ENCODE measurements around the gene LGALSL.

LGALSL gene

DNA sequence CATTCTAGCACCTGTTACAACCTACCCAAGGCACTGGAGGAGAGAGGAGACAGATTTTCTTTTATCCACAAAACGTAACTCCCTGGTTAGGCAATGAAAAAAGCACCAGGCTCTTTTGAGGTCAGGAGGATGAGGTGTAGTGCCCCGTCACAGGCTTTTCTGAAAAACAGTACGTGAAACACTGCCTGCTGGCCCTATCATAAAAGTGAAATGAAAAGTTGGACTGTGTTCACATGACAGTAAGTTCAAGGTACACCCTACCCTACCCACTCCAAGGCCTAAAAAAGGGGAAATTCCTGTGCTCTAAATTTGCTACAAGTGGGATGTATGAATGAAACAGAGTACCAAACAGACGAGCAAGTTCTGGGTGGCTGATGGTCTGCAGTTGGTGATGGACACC is 17.6 kb downstream of the LGALSL start:
- no peak for DNase-seq

DNA sequence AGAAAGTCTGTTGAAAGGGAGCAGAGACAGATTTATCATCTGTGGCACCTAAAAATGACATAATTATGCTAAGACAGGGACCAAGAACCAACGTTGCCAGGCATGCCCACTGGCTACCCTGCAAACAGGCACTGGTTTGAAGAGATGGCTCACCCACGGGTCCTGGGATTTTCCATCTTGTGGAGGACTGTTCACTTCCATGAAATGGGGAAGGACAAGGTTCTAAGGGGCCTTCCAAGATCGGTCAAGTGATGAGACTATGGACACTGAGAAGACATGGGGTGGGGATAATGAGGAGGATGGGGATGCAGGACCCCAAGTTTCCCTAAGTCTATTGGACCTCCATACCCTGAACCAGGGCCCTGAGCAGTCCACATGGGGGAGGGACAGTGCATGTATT is 18.9 kb downstream of the LGALSL start:
- no peak for DNase-seq

DNA sequence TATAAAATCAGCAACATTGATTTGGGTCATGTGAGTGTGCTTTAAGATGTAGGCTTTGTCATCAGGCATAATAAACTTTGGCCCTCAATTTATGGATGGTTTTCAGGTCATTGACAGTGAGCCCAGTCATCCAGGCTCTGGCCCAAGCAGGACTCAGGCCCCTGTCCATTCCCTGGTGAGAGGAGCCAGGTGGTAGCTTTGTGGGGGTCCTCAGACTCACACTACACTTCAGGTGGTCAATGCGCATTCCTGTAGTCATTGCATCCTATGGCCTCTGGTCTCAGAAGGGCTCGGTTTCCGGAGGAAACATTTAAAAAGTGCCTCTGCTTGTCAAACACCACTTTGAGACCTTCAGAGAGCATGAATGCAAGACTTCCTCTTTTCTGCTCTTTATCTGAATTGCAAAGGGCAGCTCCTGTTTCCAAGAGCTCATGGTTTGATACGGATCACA is 20.2 kb downstream of the LGALSL start:
- no peak for DNase-seq

DNA sequence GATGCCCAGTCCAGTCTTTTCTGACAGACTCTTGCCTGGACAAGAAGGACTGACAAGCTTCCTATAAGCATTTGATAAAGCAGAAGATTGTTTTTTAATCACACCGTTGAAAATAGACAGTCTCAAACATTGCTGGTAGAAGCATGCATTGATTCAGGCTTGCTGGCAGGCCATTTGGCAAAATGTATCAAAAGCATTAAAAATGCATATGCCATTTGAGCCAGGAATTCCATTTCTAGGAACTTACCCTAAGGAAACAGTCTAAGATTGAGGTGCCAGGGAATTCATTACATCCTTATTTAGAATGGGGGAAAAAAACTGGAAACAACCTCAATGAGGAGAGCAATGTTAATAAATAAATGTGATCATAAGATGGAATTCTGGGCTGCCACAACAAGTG is 20.7 kb downstream of the LGALSL start:
- no peak for DNase-seq

DNA sequence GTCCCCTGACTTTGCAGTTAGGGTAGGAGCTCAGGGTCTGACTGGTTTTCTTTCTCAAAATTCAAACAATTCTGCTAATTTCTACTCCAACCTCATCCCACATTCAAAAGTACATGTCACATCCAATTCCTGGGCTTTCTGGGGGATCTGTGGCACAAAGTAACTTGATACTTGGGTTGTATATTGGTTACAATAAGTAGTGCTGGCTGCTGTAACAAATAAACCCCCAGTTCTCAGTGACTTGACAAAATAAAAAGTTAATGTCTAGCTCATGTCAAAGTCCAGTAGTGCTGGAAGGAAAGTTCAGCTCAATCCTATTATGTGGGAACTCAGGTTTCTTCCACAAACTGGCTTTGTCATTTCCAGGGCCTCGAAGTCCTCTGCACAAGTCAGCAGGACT is 23.1 kb downstream of the LGALSL start:
- no peak for DNase-seq

DNA sequence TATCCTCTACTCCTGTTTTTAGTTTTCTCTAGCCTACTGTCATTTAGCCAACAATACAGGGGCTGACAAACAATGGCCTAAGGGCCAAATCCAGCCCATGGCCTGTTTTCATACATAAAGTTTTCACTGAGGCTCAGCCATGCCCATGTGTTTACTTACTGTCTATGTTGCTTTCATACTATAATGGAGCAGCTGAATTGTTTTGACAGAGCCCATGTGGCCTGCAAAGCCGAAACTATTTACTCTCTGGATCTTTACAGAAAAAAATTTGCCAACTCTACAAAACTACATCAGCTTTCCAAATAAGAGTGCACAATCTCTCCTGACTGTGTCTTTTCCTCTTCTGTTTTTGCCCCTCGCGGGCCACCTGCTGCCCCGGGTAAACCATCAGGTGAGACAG is 24.0 kb downstream of the LGALSL start:
- no peak for DNase-seq

DNA sequence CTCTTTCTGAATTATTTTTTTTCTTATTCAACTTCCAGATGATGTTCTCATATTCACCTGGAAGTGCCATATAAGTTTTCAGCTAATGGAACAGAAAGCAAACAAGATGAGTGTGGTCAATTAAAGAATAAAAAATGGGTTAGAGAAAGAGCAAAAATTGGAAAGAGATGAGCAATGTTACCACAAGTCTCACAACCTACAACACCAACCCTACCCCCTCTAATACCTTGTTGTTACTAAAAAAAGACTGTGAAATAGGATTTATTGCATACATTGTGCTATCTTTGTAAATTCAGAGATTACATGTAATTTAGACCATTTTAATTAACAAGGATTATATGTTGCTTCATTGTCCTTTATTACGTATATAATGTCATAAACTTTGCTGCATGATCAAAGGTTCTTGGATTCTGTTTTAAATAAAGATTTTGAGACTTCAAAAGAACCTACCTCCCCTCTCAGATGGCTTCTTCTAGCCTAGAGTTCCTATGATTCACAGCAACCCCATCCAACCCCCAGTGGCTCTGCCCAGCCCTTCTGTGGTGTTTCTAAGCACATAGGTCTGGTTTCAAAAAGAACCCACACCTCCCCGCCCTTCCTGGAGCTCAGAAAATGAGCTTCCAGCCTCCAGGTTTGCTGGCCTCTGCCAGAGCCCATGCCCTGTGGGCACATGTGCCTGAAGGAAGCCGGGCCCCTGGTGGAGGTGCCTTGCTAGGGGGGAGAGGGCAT is 24.7 kb downstream of the LGALSL start:
- no peak for DNase-seq

DNA sequence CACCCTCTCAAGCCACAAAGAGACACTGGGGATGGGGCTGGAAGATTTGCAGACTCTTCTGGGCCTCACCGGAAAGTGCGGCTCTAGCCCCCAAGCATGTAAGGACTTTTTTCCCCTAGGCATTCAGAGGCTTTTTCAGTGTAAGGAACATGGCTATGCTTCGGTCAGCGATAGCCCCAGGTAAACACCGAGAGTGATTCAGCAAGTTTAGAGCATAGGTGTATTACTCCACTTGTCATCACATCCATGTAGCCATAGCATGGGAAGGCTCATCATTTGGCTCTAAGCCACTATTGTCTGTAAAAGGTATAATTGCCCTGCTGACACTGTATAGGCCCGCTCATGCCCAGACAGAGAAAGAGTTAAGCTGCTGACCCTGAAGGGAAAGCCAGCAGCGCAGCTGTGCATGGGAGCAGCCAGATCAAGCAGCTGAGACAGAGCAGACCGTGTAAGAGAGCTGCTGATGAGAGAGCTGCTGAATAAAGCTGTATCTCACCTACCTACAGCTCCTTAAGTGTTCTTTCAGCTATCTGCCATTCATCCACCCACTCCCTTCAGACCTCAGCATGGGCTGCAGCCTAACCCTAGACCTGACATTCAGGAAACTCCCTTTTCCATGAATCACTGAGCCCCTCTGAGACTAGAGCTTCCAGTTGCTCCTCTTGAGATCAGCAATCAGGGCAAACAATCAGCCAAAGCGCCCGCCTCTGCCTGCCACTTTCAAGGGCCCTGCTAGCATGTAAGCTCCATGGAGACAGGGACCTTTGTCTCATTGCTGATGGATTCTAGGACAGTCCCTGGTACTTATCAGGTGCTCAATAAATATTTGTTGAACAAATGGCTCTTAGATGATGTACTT is 25.5 kb downstream of the LGALSL start:
- no peak for DNase-seq

DNA sequence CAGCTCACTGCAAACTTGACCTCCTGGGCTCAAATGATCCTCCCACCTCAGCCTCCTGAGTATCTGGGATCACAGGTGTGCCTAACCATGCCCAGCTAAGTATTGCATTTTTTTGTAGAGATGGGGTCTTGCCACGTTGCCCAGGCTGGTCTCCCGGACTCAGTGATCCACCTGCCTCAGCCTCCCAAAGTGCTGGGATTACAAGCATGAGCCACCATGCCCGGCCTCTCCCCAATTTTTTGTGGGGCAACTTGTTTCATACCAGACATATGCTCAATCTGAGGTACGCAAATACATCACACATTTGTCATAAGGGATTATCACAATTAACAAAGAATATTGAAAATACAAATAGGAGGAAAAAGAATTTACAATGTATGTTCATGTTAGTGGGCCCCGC is 27.7 kb downstream of the LGALSL start:
- no peak for DNase-seq

DNA sequence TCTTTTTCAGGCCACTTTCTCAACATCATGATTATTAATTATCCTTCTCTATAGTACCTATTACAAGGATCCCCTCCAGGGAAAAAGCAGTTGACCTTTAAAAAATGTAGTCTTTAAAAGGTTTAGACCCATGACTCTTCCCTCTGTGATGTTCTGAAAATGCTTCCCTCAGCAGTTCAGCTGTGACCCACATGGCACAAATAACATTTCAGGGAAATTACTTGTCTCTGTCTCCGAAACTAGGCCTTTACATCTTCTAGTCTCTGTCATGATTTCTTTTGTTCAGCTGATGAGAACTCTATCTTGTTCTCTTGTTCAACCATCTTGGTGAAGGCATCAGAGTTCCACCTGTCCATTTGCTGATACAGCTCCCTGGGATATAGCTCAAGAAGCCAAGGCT is 28.3 kb downstream of the LGALSL start:
- no peak for DNase-seq

DNA sequence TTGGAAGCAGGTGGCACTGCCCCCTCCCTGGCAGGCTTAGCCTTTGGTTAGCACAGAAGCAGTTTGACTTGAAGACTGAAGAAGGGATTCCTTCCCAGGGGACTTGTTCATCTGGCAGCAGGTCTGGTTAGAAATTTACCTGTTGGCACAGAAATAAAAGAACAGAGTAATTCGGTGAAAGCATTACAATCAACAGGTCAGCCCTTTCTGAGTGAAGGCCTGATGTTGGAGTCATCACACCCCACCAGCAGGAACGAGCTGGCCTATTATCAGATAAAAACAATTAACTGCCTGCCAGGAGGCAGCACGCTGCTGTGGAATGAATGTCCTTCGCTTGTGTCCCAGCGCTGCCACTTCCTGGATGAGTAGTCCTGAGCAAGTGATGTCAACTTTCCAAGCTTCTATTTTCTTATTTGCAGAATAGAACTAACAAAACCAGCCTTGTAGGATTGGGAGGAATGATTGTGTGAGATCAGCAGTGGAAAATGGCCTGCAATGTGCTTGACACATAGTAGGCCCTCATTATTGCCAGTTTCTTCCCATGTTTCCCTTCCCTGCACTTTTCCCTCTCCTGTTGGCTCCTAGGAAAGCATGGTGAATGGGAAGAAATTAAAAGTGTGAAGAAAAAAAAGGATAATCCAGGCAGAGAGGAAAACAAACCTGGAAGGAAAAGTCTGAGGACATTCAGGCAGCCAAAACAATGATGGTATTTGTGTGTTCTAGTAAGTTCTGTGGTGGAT is 29.0 kb downstream of the LGALSL start:
- no peak for DNase-seq

DNA sequence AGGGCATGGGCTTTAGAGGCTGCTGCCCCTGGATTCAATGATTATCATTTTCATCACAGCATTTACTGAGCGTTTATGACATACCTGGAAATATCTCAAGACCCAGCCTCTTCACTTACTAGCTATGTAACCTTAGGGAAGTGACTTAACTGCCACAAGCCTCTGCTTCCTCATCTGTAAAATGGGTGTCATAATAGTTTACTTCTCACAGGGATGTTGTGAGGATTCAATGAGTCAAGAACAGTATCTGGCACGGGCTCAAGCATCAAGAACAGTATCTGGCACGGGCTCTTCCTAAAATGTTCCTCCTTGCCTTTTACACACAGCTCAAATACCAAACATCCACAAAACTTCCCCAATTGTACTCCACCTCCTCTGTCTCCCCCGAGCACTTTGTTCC is 31.4 kb downstream of the LGALSL start:
- DNase-seq, result no peak

DNA sequence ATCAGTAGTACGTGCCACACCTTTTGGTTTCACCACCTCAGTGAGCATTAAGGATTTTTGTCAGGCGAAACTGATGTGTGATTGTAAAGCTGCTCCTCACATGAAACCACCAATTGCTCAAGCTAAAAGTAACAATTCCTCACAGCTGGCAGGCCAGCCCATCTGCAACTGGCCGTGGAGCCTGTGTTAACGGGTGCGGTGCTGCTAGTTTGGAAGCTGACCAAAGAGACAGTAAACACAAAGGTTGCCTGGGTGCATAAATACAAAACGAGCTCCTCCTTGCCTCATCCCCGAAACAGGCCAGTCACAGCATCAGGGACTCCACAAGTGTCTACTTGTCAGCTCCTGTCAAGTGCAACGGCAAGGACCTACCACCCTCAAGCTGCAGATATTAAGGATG is 32.0 kb downstream of the LGALSL start:
- no peak for DNase-seq

DNA sequence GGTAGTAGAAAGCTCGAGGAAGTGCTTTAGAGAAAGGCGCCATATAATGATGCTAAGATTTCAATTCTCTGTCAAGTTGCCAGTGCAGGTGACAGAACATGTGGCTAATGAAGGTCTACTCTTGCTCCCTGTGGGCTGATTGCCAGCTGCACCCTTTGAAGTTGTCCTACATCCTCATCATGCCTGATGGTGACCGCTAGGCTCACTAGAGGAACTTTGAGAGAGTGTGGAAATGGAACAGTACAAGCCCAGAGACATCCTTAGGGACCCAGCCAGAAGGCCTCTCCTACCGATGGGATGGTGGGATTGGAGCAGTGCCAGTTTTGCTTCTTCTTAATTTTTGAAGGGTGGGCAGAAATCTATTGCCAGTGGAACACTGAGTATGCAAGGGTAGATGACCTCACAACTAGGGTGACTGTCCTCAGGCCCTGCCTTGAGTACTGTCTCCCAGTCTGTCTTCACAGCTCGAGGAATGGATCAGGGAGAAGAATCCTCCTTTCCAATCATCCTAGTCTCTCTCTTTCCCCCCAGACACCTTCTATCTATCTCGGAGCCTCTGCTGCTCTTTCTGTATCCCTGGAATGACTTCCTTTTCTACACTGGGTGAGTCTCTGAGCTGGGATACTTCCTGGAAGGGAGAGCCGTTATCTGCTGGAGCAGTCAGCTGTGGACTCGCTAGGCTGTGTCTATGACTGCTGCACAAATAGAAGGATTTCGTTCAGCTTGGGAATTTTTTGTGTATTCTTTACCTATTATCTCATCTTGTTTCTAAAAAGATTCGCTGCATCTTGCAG is 33.5 kb downstream of the LGALSL start:
- DNase-seq, result no peak

DNA sequence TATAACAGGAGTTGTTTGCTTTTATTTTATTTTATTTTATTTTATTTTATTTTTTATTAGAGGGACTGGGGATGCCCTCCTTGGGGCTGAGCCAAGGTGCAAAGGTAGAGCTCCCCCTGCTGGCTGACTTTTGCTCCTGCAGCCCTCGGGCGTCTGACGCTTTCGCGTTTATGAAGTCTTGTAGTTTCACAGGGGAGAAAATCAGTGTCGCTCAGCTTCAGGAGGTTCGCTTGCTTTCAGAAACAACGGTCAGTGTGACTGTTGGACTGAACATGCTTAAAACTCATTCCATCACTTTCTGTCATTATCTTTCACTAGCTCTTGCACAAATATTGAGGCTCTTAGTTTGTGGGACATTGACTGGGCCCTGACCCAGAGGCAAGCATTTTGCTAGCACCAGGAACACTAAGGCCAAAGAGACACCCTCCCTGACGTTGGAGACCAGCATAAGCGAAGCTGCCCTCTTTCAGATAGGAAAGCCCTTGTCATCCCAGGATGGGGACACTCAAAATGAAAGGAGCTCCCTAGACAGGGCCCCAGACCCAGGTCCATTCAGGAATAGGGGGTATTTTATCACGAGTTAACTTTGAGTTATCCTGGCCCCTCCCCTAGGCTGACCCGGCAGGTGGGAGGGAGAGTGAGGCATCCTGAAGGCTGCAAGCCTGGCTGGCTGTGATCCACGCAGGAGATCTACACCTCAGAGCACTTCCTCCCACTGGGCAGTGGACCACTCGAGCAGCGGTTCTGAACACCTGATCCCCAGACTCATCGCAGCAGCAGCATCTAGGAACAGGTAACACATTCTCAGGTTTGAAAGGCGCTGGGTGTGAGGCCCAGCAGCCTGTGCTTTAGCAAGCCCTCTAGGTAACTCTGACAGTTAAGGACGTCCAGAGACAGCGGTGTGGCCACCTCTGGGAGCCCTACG is 34.4 kb downstream of the LGALSL start:
- peak; percentile 10 for DNase-seq

DNA sequence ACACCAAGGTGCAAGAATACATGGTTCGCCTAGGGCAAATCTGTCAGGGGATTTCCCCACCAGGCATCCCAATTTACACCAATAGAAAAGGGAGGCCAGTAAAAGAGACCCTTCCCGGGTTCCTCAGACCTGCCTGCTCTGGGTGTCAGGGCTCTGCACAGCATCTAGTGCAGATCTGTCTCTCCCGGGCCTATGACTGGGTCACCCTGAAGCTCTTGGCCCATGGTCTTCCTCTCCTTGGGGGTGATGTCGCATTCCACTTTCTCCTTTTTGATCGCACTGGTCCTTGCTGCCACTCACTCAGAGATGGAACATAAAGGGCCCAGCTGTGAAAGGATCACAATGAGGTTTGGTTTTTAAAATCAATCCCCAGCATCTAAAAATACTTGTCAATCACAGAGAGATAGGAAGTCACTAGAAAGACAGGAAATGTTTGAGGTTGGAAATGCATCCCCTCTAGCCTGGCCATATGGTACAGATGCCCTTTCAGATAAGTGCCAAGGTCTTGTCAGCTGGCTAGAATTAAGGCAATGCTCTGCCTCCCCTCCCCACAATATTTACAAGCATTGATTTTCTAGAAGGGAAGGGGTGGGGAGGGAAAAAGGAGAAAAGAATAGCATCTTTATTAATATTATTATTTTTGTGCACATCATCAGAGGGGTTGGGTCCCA is 35.3 kb downstream of the LGALSL start:
- DNase-seq, result no peak

DNA sequence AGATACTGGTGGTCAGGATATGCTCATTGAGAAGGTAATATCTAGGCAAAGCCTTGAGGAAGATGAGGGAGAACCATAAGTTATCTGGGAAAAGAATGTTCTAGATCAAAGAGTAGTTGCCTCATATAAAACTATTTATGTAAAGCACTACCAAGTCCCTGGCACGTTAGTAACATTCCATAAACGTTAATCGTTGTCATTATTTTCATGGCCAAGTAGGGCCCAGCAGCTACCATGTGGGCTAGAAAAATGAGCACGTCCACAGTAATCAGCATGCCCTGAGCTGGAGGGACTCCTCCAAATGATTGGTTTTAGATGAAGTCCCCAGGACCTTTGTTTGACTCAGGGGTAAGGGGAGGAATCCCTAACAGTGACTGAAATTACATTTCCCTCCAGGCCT is 37.5 kb downstream of the LGALSL start:
- DNase-seq, result no peak

DNA sequence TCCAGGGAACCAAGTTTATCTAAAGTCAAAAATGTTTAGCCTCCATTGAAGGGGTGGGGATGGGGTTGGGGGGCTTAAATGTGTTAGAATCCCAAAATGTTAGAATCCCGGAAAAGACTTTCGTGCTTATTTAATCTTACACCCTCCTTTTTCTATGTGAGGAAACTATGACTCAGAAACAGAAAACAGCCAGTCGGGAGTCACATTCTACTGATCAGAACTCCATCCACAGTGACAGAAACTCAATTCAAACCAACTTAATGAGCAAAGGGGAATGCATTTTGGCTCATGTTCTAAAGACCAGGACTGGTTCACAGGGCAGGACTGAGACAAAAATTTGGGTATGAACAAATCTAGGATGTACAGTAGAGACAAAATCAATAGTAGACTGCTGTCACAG is 38.3 kb downstream of the LGALSL start:
- no peak for DNase-seq

DNA sequence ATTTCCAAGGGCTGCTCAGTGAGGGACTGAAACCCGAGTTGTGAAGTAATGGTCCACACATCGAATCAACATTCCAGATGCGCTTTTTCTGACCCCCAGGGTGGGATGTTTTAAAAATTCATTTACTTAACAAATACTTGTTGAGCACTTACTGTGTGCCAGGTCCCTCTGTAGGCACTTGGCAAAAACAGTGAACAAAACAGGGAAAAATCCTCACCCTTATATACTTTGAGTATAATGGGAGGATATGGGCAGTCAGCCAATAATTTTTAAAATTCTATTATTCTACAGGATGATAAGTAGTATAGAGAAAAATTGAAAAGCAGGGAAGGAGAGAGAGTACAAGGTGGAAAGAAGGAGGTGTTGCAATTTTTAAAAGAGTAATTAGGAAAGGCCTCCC is 38.9 kb downstream of the LGALSL start:
- DNase-seq, result no peak

DNA sequence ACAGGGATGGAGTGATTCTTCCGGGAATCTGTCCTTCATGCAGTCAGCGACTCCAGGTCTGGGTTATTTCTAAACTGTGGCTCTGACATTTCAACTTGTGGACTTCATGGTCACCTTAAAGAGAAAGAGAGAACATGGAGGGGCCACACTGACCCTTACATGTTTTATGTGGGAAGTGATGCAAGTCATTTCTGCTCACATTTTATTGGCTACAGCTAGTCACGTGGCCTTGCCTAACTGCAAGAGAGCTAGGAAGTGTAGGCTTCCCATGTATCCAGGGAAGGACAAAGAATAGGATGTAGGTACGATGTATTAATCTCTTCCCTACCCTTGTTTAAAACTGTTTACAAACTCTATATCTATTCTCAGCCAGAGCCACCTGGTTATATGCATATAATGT is 39.8 kb downstream of the LGALSL start:
- no peak for DNase-seq

DNA sequence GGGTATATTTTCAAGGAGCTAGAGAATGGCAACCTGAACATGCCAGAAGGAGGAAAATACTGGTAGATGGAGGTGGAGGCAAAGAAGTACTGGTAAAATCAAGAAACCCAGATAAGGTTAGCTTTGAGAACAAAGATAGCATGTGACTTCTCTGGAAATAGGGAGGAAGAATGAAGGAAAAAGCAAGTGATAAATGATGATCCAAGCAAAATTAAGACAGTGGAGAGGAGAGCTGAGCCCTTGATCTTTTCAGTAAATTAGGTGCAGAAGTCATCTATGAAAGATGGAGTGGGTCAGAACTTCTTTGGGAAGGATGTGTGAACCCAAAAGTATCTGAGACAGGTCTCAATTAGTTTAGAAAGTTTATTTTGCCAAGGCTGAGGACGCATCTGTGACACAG is 44.5 kb downstream of the LGALSL start:
- no peak for DNase-seq

All from T1000 (cell line).